Astrocyte (in vitro differentiated cells and primary cell): Measurements from ENCODE around the gene ADAMTS9. TPM values are rescaled to one million over a fixed set of nuclear protein-coding genes. Genes with fewer than 3 reads are reported as not detected.

Source experiments
- DNase-seq: peaks from one replicate; pipeline ENCODE4 v3.0.0-alpha.2; 2010; ENCODE audit warnings: low read depth
- FAIRE-seq: peaks from 2 replicates; lab custom pipeline; 2011; peaks lifted over from hg19 to GRCh38; lab: Jason Lieb, UNC
- H2AFZ ChIP-seq: 2 replicates; pipeline ENCODE4 v1.6.0; 2012; ENCODE audit warnings: low read depth, low read length, inconsistent platforms
- H3K27ac ChIP-seq: 2 replicates; pipeline ENCODE4 v1.5.1; 2011; ENCODE audit warnings: low read depth, low read length, inconsistent platforms
- H3K27me3 ChIP-seq: 2 replicates; pipeline ENCODE4 v1.6.0; 2011; ENCODE audit warnings: low read length, inconsistent platforms; ENCODE audit not compliant: insufficient read depth
- H3K36me3 ChIP-seq: 2 replicates; pipeline ENCODE4 v1.5.1; 2011; ENCODE audit warnings: low read length, inconsistent platforms; ENCODE audit not compliant: insufficient read depth
- H3K4me1 ChIP-seq: 2 replicates; pipeline ENCODE4 v1.5.1; 2011; ENCODE audit warnings: low read length, inconsistent platforms; ENCODE audit not compliant: insufficient read depth
- H3K4me2 ChIP-seq: 2 replicates; pipeline ENCODE4 v1.6.0; 2012; ENCODE audit warnings: low read length, inconsistent platforms
- H3K4me3 ChIP-seq: 2 replicates; pipeline ENCODE4 v1.5.1; 2011; ENCODE audit warnings: low read depth, mild to moderate bottlenecking, low read length, inconsistent platforms; ENCODE audit not compliant: insufficient read depth
- H3K79me2 ChIP-seq: 2 replicates; pipeline ENCODE4 v1.6.0; 2012; ENCODE audit warnings: mild to moderate bottlenecking, low read length, inconsistent platforms; ENCODE audit not compliant: insufficient read depth
- H3K9ac ChIP-seq: 2 replicates; pipeline ENCODE4 v1.6.0; 2012; ENCODE audit warnings: mild to moderate bottlenecking, low read length, inconsistent platforms
- H3K9me3 ChIP-seq: 2 replicates; pipeline ENCODE4 v1.5.1; 2012; ENCODE audit warnings: low read depth, mild to moderate bottlenecking, low read length, inconsistent platforms; ENCODE audit not compliant: insufficient read depth
- H4K20me1 ChIP-seq: 2 replicates; pipeline ENCODE4 v1.6.0; 2012; ENCODE audit warnings: low read length, inconsistent platforms; ENCODE audit not compliant: insufficient read depth
- H3K27ac Mint-ChIP-seq: one replicate; pipeline ENCODE4 v1.8.0; 2021; ENCODE audit warnings: mild to moderate bottlenecking, mixed read lengths; ENCODE audit not compliant: unreplicated experiment
- H3K27me3 Mint-ChIP-seq: one replicate; pipeline ENCODE4 v1.8.0; 2021; ENCODE audit warnings: low read depth, mixed read lengths; ENCODE audit not compliant: unreplicated experiment
- H3K36me3 Mint-ChIP-seq: one replicate; pipeline ENCODE4 v1.8.0; 2021; ENCODE audit warnings: low read depth, mixed read lengths; ENCODE audit not compliant: unreplicated experiment
- H3K4me1 Mint-ChIP-seq: one replicate; pipeline ENCODE4 v1.8.0; 2021; ENCODE audit warnings: low read depth, mixed read lengths; ENCODE audit not compliant: unreplicated experiment
- H3K4me3 Mint-ChIP-seq: one replicate; pipeline ENCODE4 v1.8.0; 2021; ENCODE audit warnings: mild to moderate bottlenecking, moderate library complexity, mixed read lengths; ENCODE audit not compliant: unreplicated experiment
- H3K9me3 Mint-ChIP-seq: one replicate; pipeline ENCODE4 v1.8.0; 2021; ENCODE audit warnings: mild to moderate bottlenecking, mixed read lengths; ENCODE audit not compliant: unreplicated experiment
- CTCF ChIP-seq: IDR thresholded peaks from 2 replicates; pipeline ENCODE4 v1.5.1; 2011; ENCODE audit warnings: low read depth, mild to moderate bottlenecking, inconsistent platforms, low read length, moderate library complexity; ENCODE audit not compliant: insufficient read depth
- EZH2 ChIP-seq: IDR thresholded peaks from 2 replicates; pipeline ENCODE4 v1.6.1; 2012; ENCODE audit warnings: mild to moderate bottlenecking, low read length, inconsistent platforms; ENCODE audit not compliant: insufficient read depth
- total RNA-seq: library from RNA; stranded (reverse); gene quantifications from 2 replicates; pipeline ENCODE4 v1.2.1, GENCODE V29; 2021

ADAMTS9 gene
- total RNA-seq, 1 donor from 2014 or later, result 8.3 TPM

GRCh38 chr3:64501298-64501906 lies 186.4 kb downstream of the ADAMTS9 start:
- H3K27ac Mint-ChIP-seq, result no peak overlapping the region
- Histone ChIP-seq H3K9me3 (no peaks in the 10 kb centered on the region), H4K20me1 (no peaks in the 10 kb centered on the region), H3K4me1 (peaks cover 8% of the 10 kb centered on the region), H3K27me3 (no peaks in the 10 kb centered on the region), H3K9ac (no peak overlapping the region), H3K27ac (no peak overlapping the region), H3K79me2 (no peaks in the 10 kb centered on the region), H3K4me2 (peak overlapping the region; percentile 29), H2AFZ (peak overlapping the region; percentile 16), H3K36me3 (no peaks in the 10 kb centered on the region), H3K4me3 (no peak overlapping the region)
- H3K4me1 Mint-ChIP-seq, result peaks cover 4% of the 10 kb centered on the region
- H3K27me3 Mint-ChIP-seq, result peaks cover 11% of the 10 kb centered on the region
- H3K36me3 Mint-ChIP-seq, result no peaks in the 10 kb centered on the region
- no peak overlapping the region for H3K4me3 Mint-ChIP-seq
- no peak for TF ChIP-seq EZH2
- DNase-seq (peak; percentile 65), FAIRE-seq (no peak)
- H3K9me3 Mint-ChIP-seq, result peaks cover 4% of the 10 kb centered on the region

GRCh38 chr3:64496786-64497490 lies 190.9 kb downstream of the ADAMTS9 start:
- H3K27me3 ChIP-seq, result peaks cover 15% of the 10 kb centered on the region
- no peak overlapping the region for H3K27ac ChIP-seq
- no peak overlapping the region for H3K4me2 ChIP-seq
- no peak overlapping the region for H3K9ac ChIP-seq
- no peak overlapping the region for H2AFZ ChIP-seq
- no peak overlapping the region for H3K4me3 Mint-ChIP-seq
- peaks cover 2% of the 10 kb centered on the region for H3K9me3 Mint-ChIP-seq
- no peaks in the 10 kb centered on the region for H3K36me3 ChIP-seq
- H3K36me3 Mint-ChIP-seq, result no peaks in the 10 kb centered on the region
- H3K27ac Mint-ChIP-seq, result no peak overlapping the region
- H3K4me1 ChIP-seq, result peaks cover 8% of the 10 kb centered on the region
- H3K9me3 ChIP-seq, result no peaks in the 10 kb centered on the region
- no peaks in the 10 kb centered on the region for H3K79me2 ChIP-seq
- peaks cover 19% of the 10 kb centered on the region for H3K27me3 Mint-ChIP-seq
- TF ChIP-seq CTCF (no peak), EZH2 (no peak)
- DNase-seq (no peak), FAIRE-seq (no peak)
- no peak overlapping the region for H3K4me3 ChIP-seq
- H3K4me1 Mint-ChIP-seq, result peaks cover 4% of the 10 kb centered on the region
- no peaks in the 10 kb centered on the region for H4K20me1 ChIP-seq

GRCh38 chr3:64495781-64496334 lies 191.9 kb downstream of the ADAMTS9 start:
- H3K4me3 Mint-ChIP-seq, result no peak overlapping the region
- Histone ChIP-seq H3K9me3 (no peaks in the 10 kb centered on the region), H3K79me2 (no peaks in the 10 kb centered on the region), H2AFZ (no peak overlapping the region), H4K20me1 (no peaks in the 10 kb centered on the region), H3K27ac (no peak overlapping the region), H3K4me3 (no peak overlapping the region), H3K36me3 (no peaks in the 10 kb centered on the region), H3K4me1 (peaks cover under 1% of the 10 kb centered on the region), H3K9ac (no peak overlapping the region), H3K27me3 (peaks cover 22% of the 10 kb centered on the region), H3K4me2 (no peak overlapping the region)
- TF ChIP-seq EZH2 (no peak), CTCF (no peak)
- peaks cover 23% of the 10 kb centered on the region for H3K27me3 Mint-ChIP-seq
- FAIRE-seq, result no peak
- DNase-seq, result no peak
- peaks cover 2% of the 10 kb centered on the region for H3K9me3 Mint-ChIP-seq
- no peak overlapping the region for H3K27ac Mint-ChIP-seq
- H3K4me1 Mint-ChIP-seq, result peaks cover 4% of the 10 kb centered on the region
- no peaks in the 10 kb centered on the region for H3K36me3 Mint-ChIP-seq
